IPS-11a (cell line): ENCODE measurements around the gene CHRNA9.

Experiments used
- H3K4me3 ChIP-seq: one replicate; pipeline ENCODE4 v1.5.1; 2013; ENCODE audit warnings: low read depth, low read length, control low read depth

The CHRNA9 gene

DNA sequence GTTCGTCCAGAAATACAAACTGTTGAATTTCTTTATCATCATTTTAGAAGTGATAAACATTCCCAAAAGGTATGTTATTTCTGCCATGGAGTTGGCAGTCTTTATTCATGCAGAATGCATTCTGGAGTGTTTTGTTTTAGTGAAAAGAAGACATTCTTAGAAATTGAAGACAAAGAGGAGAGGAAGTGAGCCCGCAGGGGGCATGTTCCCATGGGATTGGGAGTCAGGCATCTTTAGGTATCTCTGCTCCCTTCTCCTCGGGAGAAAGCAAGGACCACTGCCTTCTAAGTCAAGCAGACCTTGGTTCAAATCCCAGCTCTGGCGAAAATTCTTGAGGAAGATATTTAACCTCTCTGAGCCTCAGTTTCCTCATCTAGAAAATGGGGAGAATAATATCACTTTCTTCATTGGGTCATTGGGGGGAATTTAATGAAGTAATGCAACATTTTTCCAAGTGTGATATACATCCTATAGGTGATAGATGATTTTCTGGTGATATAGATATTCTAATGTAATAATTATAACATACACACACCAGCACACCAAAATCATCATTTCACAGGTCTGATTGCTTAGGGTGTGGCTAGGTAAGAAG, 26.5 kb upstream of the CHRNA9 start:
- H3K4me3 ChIP-seq = no peak overlapping the region

DNA sequence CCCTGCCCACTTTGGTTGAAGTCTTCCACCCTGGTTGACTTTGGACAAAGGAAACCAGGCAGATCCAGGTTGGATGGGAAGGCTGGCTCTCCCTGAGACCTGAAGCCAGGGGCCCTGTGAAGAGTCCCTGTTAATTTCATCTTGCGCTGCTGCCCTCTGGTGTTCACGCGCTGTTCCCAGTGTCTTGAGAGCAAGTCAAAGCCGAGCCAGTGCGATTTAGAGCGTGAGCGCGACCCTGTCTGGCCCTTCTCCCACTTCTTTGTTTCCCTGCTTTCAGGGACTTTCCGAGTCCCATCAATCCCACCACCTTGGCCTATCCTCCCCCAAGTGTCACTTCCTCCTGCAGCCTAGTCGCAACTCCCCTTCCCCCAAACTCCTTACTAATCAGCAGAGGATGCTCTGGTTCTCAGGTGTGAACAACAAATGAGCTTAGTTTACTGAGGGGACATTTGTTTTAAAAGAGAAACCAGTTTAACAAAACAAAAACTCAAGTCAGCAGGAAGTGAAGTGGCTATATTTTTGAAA, 25.8 kb upstream of the CHRNA9 start:
- H3K4me3 ChIP-seq = no peak overlapping the region

GRCh38 chr4:40310225-40310624, 24.9 kb upstream of the CHRNA9 start:
- H3K4me3 ChIP-seq = no peak overlapping the region

GRCh38 chr4:40311811-40312346, 23.3 kb upstream of the CHRNA9 start:
- H3K4me3 ChIP-seq = no peak overlapping the region

GRCh38 chr4:40314951-40315350, 20.2 kb upstream of the CHRNA9 start:
- H3K4me3 ChIP-seq = no peak overlapping the region

GRCh38 chr4:40316333-40316781, 18.8 kb upstream of the CHRNA9 start:
- H3K4me3 ChIP-seq = no peak overlapping the region

- H3K4me3 ChIP-seq = no peak overlapping the region
These were observed 18.1 kb upstream of the CHRNA9 start for GRCh38 chr4:40316782-40317635.

DNA sequence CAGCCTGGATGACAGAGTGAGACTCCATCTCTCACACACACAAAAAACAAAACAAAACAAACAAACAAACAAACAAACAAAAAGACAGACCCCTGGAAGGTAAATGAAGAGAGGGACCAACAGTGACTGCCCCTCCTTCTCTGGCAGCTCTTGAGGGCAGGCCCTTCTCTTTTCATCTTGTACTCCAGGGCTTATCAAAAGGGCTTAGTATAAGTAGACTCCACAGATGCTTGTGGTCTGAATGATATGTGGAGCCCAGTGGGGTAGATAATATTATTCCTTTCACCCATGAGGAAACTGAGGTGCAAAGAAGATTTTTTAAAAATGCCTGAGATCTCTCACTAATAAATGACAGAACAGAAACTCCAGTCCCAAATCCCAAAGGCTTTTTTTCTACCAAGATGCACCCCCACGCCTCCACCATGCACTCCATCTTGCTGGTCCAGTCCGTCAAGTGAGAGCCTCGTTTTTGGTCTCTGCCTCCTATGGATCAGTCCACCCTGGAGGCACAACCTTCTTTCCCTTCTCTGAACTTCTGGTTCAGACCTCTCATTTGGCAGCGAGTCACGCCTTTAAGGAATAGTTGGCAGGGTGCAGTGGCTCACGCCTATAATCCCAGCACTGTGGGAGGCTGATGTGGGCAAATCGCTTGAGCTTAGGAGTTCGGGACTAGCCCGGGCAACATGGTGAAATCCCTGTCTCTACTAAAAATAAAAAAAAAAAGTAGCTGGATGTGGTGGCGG, 17.0 kb upstream of the CHRNA9 start:
- H3K4me3 ChIP-seq = no peak overlapping the region

DNA sequence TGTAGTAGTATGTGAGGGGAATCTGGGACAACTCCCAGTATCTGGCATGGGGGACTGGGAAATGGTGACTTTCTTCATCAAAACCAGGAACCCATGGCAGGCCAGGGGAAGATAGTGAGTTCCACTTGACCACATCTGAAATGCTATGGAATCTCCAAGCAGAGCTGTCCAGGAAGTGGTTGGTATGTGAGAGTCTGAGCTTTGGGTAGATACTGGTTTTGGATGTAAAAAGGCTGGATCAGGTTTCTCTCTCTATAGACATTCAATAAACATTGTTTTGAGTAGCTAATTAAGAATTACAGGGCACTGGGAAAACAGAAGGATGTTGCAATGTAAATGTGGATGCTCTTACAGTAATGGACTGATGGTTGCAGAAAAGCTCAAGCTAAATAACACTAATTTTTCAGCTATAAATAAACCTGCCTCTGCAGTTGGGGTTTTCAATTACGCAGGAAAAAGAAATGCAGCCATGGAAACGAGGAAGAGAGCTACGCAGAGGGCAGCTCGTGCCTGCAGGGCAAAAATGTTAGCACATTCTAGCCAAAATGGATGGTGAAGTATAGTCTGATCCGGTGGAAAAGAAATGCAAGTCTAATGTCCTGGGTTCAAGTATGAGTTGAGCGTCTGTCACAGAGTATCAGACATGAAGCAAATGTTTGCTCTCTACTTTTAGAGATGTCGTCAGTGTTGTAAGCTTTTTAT, 13.4 kb upstream of the CHRNA9 start:
- H3K4me3 ChIP-seq = no peak overlapping the region

DNA sequence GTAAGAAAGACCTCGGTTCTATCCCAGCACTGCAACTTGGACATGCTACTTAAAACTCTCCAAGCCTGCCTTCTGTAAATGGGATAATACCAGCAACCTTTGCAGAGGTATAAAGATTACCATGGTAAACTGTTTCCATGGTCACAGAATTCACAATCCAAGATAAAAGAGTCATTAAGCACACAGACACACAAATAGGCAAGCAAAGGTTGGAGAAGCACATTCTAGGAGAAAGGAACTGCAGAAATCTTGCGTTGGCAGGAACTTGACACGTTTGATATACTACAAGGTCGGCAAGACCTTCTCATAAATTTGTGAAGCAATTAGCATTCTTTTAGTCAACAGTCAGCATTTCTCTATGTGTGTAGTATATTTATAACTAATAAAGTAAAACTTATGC, 12.3 kb upstream of the CHRNA9 start:
- no peak overlapping the region for H3K4me3 ChIP-seq

GRCh38 chr4:40323866-40324265, 11.3 kb upstream of the CHRNA9 start:
- H3K4me3 ChIP-seq = no peak overlapping the region

GRCh38 chr4:40325406-40326019, 9.6 kb upstream of the CHRNA9 start:
- H3K4me3 ChIP-seq = no peak overlapping the region

- no peak overlapping the region for H3K4me3 ChIP-seq
These were observed 7.8 kb upstream of the CHRNA9 start for GRCh38 chr4:40327340-40327739.

- no peak overlapping the region for H3K4me3 ChIP-seq
These were observed 6.8 kb upstream of the CHRNA9 start for GRCh38 chr4:40328383-40328782.

GRCh38 chr4:40329805-40330204, 5.3 kb upstream of the CHRNA9 start:
- H3K4me3 ChIP-seq = no peak overlapping the region

DNA sequence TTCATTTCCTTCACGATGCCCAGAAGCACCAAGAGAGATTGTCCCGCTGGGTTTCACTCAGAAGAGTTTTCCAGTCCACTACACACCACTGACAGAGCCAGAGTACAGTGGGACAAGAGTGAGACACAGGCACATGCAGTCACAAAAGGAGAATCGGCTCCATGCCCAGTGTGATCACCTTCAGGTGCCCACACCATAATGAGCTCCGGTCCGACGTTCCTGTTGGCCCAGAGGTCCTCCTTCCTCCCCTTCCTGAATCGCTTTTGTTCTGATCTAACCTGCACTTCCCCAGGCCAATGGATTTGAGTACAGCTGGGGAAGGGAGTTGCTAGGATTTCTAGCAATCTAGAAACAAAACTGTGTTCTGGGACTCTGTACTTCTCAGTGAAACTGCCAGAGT, 4.6 kb upstream of the CHRNA9 start:
- H3K4me3 ChIP-seq = no peak overlapping the region

DNA sequence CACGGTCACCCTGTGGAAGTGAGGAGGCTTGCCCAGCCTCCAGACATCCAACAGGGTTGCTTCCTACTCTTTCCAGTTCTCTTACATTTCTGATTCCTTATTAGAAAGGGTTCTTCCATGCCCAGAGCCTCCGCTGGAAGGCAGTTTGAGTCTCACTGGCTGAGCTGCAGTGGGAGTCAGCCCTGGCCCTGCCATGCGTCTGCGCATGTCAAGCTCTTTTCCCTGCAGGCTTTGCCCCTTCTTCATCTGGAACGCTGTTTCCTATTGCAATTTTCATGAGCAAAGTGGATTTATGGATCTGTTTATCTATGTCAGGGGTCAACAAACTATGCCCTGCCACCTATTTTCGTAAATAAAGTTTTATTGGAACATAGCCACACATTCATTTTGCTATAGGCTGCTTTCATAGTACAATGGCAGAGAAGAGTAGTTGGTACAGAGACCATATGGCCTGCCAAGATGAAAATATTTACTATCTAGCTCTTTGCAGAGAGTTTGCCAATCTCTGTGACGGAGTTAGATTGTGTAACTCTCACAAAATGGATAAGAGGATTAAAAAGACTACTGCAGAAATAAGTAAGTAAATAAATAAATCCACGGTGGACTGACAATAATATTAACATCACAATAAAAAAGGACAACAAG, 3.9 kb upstream of the CHRNA9 start:
- no peak overlapping the region for H3K4me3 ChIP-seq

GRCh38 chr4:40331961-40332360, 3.2 kb upstream of the CHRNA9 start:
- no peak overlapping the region for H3K4me3 ChIP-seq

- H3K4me3 ChIP-seq = no peak overlapping the region
These were observed 1.2 kb upstream of the CHRNA9 start for GRCh38 chr4:40333921-40334352.

GRCh38 chr4:40335525-40335894, 377 bp downstream of the CHRNA9 start:
- no peak overlapping the region for H3K4me3 ChIP-seq
